ENCODE measurements around the gene PFDN4. TPM values are rescaled to one million over a fixed set of nuclear protein-coding genes. Genes with fewer than 3 reads are reported as not detected.

Gene PFDN4
- total and polyA plus RNA-seq, 2 experiments from 2014 or later, result 56.9 to 75.5 TPM

DNA sequence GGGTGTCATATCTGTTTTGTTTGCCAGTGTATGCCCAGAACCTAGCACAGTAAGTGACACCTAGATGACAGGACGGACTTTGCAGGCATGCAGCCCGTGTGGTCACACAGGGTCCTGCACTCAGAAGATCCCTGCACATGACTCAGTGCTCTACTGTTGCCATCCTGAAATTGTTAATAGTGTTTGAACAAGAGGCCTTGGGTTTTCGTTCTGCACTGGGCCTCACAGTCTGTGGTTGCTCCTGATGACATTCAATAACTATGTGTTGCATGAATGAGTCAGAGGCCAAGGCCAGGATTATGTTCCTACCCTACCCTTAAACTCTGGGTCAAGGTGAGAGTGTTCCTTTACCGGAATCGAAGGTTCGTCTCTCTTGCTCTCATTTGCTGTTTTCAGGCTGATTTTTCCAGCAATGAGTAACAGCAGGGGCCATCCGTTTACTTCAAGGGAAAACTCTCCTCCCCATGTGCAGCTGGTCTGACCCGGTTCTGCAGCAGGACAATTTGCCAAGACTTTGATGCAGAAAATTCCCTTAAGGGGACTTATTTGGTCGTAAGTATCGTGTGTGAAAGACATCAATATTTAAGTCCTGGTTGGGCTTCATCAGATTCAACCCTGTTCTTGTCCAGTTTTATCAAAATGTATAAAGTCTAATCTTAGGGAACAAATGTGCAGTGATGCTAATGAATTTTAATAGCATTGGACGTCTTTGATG is 13.0 kb upstream of the PFDN4 start:
- DNase-seq (ENCODE audit: low read depth in 1 of 2, low spot score in 1 of 2), result peak in 1 of 2 donors; percentile 5
- Histone ChIP-seq H3K36me3 (no peaks in the 10 kb centered on the region), H3K9me3 (ENCODE audit: low read depth) (no peaks in the 10 kb centered on the region), H3K27me3 (no peaks in the 10 kb centered on the region), H3K27ac (no peak overlapping the region), H3K4me1 (ENCODE audit: low read depth) (no peaks in the 10 kb centered on the region), H3K4me3 (no peak overlapping the region)
- TF ChIP-seq CTCF (IDR thresholded peaks at IDR 0.05; ENCODE audit: low read depth, low read length), result no peak

- DNase-seq (ENCODE audit: low read depth in 1 of 2, low spot score in 1 of 2), result no peak
- Histone ChIP-seq H3K4me1 (ENCODE audit: low read depth) (no peaks in the 10 kb centered on the region), H3K9me3 (ENCODE audit: low read depth) (no peaks in the 10 kb centered on the region), H3K27ac (no peak overlapping the region), H3K27me3 (no peaks in the 10 kb centered on the region), H3K36me3 (no peaks in the 10 kb centered on the region), H3K4me3 (no peak overlapping the region)
- no peak for TF ChIP-seq CTCF (IDR thresholded peaks at IDR 0.05; ENCODE audit: low read depth, low read length)
Measured at GRCh38 chr20:54195483-54196472, 12.1 kb upstream of the PFDN4 start.

DNA sequence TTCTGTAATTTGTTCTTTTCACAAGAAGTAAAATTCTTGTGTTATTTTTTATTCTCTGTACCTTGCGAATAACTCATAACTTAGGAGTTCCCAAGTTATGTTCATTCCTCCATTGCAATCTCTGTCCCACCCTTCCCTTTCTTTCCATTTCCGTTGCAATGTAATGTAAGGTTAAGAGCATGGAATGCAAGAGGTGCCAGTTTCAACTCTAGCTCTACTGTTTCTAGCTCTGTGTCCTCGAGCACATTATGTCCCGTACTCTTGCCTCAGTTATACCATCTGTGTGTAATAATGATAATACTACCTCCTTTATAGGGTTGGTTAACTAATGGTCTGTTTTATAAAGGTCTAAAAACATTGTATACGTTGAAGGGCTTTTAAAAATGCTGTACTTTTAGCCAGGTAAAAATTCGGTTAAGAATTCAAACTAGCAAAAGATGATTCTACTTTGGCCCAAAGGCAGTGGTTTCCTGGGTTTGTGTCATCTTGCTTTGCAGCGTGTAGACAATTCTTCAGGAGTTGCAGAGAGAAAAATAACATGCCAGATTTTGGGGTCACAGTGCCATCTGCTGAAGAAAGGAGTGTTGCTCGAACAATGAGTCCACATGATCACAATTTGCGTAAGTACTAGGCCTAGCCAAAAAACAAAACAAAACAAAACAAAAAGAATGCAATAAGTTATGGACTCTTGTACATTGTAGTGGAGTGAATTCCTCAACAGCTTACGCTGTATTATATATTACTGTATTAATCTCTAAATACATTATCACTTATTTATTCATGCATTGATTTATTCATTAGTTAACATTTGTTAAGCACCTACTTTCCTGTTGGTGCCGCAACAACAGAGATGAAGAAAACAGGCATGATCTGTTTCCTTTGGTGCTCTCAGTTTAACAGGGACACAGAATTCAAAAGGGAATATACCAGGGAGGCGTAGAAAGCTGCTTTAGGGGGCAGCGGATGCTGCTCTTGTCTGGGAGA is 10.0 kb upstream of the PFDN4 start:
- Histone ChIP-seq H3K9me3 (ENCODE audit: low read depth) (no peaks in the 10 kb centered on the region), H3K4me3 (no peak overlapping the region), H3K4me1 (ENCODE audit: low read depth) (no peaks in the 10 kb centered on the region), H3K36me3 (no peaks in the 10 kb centered on the region), H3K27ac (no peak overlapping the region), H3K27me3 (no peaks in the 10 kb centered on the region)
- TF ChIP-seq CTCF (IDR thresholded peaks at IDR 0.05; ENCODE audit: low read depth, low read length), result peak; percentile 53
- peak in 1 of 2 donors; percentile 79 for DNase-seq (ENCODE audit: low read depth in 1 of 2, low spot score in 1 of 2)

- no peaks in the 10 kb centered on the region for H3K36me3 ChIP-seq
- H3K27ac ChIP-seq, result no peak overlapping the region
- no peaks in the 10 kb centered on the region for H3K4me1 ChIP-seq (ENCODE audit: low read depth)
- H3K27me3 ChIP-seq, result no peaks in the 10 kb centered on the region
- H3K9me3 ChIP-seq (ENCODE audit: low read depth), result no peaks in the 10 kb centered on the region
- DNase-seq (ENCODE audit: low read depth in 1 of 2, low spot score in 1 of 2), result no peak
- no peak overlapping the region for H3K4me3 ChIP-seq
- no peak for TF ChIP-seq CTCF (IDR thresholded peaks at IDR 0.05; ENCODE audit: low read depth, low read length)
Measured at GRCh38 chr20:54199283-54199682, 8.6 kb upstream of the PFDN4 start.

DNA sequence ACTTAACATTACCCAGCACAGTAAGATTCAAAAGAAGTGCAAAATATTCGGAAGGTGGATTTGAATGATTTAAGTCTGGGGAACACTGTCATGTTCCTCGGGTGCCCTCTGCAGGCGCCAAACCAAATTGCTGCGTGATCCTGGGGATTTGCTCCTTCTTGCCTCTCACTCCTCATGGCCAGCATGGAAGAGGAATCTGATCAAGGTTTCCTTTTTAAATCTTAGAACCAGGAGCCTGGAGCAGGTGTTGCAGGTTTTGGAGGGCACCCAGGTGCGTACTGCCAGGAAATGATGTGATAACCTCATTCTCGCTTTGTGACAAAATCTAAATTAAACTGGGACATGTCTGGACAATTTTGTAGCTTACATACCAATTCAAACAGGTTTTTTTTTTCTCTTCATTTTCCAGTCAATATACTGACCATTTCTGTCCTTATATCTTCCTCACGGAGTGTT is 8.1 kb upstream of the PFDN4 start:
- Histone ChIP-seq H3K27ac (no peak overlapping the region), H3K27me3 (no peaks in the 10 kb centered on the region), H3K36me3 (no peaks in the 10 kb centered on the region), H3K4me3 (no peak overlapping the region), H3K4me1 (ENCODE audit: low read depth) (no peaks in the 10 kb centered on the region), H3K9me3 (ENCODE audit: low read depth) (no peaks in the 10 kb centered on the region)
- TF ChIP-seq CTCF (IDR thresholded peaks at IDR 0.05; ENCODE audit: low read depth, low read length), result peak; percentile 93
- peak; percentile 70 to 83 for DNase-seq (ENCODE audit: low read depth in 1 of 2, low spot score in 1 of 2)
